IPS DF 4.7 (cell line): ENCODE measurements around the gene WNT10A.
"Not testable (repeated sequence)": the region's sequence is repeated elsewhere in the genome, so short reads cannot be mapped to it uniquely, and the experiment has no call there.

ENCODE experiments used
- DNase-seq: peaks from one replicate; pipeline ENCODE4 v3.0.0-alpha.2; 2013; ENCODE audit warnings: low spot score; ENCODE audit errors: extremely low read depth

The WNT10A gene

DNA sequence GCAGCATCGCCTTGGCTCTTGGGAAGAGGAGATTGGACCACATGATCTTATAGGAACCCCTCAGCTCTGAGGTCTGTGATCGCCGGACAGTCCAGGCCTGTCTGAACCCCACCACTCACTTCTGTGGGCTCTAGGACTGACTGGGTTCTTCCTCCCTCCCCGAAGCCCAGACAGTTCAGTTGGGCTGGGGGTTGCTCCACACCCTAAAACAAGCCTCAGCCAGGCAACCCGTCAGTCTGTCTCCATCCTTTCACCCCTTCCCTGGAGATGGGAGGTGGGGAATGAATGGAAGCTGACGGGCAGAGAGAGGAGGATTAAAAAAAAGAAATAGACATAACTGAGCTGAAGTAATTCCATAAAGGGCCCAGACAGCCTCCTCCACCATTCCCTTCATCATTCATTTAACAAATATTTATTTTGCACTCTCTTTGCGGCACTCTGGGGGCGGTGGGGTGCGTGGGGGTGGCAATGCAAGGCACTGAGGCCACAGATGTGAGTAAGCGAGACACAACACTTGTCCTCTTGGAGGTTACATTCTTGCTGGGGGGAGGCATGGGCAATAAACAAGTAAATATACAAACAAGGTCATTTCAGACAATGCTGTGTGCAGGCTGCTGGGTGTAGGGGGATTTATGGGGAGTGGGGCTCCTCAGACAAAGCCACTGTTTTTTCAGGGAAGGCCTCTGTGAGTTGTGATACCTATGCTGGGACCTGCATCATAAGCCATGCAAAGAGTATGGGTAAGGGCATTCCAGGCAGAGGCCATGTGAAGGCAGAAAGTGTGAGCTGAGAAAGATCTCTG, 12.9 kb downstream of the WNT10A start:
- DNase-seq, result no peak

DNA sequence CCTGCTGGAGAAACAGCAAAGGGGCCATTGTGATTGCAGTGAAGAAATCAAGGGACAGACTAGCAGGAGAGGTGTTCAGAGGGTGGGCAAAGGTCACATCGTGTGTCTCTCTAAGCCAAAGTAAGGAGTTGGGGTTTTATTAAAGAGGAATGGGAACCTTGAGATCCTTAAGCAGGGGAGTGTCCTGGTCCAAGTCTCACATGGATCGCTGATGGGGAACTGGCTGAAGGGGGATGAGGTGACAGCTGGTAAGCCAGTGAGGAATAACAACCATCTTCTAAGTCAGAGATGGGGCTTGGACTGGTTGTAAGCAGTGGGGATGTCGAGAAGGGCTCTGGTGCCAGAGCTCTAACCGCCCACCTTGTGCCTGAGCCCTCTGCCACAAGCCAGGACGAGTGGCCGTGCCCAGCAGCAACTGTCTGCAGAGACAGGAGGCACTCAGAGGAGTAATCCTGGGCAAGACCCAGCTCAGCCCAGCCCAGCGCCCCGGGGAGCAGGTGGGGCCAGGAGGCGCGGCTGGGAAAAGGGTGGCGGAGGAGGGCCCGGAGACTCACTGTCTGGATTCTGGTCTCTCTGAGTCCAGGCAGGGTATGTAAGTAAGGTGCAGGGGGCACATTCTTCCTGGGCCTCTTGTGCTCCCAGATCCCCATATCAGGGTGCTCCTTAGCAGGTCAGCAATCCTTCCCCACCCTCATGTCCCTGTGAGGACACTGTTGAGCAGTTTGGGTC, 13.7 kb downstream of the WNT10A start:
- DNase-seq, result no peak

DNA sequence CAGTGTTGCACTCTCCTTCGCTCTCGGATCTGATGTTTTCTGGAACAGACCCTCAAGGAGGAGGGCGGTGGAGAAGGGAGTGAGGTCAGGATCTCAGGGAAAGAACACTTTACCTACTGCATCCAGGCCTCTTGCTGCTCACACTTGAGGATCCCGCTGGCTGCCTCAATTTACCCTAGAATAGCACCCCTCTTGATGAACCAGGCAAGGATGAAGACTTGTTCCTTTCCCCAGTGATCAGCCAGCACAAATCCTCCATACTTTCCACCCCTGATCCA, 14.2 kb downstream of the WNT10A start:
- no peak for DNase-seq

DNA sequence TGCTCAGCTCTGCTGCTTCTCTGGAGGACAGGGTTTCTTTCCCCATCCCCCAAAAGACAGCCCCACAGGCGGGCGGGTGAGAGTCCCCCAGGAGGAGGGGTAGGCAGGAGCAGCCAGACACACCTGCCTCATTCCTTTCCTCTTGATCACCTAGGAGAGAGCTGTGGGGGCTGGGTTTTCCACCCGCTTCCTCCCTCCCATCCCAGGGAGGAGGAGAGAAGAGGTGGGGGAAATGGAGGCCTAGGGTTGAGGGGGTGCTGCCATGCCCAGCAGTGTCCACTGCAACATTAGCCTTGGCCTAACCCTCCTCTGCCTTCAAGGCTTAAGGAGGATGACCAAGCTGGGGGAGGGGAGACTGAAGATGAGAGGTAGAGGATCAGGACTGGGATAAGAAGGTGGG, 14.7 kb downstream of the WNT10A start:
- no peak for DNase-seq

GRCh38 chr2:218895759-218896500, 15.3 kb downstream of the WNT10A start:
- no peak for DNase-seq

DNA sequence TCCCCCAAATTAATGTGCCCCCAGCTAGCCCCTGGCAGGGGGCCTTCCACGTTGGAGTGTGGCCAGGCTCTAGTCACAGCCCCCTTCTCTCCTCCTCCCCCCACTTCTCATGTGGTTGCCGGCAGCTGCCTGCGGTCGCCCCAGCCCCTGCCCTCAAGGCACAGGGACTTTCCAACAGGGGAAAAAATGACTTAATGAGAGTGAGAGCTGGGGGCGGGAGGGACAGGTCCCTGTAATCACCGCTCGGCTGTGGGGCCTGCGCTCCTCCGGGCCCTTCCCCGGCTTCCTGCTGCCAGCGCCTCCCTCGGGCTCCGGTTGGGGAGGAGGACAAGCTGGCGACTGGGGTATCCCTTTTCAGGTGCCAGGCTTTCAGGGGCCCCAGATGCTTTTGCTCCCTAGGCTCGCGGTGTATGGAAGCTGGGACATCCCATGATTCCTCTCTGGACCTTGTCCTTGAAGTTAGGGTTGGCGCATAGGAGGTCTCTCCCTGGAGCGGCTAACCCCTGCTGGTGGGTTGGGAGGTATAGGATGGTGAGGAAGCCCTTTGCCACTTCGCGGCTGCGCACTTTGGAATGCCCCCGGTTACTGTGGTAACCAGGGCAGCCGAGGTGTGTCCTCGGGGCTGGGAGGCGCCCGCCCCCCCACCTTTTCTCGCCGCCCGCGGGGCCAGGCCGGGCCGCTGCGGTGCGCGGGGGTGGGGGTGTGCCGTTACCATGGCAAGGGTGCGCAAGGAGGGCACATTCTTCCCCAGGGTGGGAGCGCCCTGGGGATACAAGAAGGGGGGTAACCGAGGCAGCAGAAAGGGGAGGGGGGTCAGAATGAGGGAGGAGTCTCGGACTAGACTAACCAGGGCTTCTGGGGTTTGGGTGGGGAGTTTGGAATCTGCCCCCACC, 16.1 kb downstream of the WNT10A start:
- DNase-seq, result no peak

DNA sequence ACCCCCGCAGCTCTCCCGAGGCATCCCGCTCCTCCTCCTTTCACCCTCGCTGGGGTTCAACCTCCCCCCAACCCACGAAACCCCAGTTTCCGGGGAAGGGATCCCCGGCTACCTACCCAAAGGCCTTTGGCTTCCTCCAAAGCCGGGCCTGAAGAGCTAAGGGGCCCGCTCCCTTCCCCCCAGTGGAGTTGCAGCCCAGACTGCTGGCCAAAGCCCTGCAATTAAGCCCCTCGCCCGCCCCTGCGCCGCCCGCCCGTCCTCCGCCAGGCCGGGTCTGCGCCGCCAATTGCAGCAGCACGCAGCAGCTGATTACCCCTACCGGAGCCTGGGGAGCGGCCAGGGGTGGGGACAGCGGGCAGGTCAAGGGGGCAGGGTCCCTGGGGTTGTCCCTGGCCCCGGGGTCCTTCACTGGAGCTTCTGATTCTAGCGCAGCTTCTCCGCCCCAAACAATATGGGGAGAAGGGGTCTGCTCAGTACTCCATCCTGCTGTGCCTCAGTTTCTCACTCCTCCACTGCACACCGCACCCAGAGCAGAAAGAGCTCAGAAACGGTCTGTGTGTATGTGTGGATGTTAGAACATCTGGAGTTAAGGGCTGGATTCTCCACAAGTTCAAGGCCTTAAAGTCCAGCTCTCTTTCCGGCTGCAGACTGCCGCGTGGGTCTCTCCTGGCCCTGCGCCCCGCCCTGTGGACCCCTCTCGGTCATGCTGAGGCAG, 16.9 kb downstream of the WNT10A start:
- DNase-seq, result no peak

DNA sequence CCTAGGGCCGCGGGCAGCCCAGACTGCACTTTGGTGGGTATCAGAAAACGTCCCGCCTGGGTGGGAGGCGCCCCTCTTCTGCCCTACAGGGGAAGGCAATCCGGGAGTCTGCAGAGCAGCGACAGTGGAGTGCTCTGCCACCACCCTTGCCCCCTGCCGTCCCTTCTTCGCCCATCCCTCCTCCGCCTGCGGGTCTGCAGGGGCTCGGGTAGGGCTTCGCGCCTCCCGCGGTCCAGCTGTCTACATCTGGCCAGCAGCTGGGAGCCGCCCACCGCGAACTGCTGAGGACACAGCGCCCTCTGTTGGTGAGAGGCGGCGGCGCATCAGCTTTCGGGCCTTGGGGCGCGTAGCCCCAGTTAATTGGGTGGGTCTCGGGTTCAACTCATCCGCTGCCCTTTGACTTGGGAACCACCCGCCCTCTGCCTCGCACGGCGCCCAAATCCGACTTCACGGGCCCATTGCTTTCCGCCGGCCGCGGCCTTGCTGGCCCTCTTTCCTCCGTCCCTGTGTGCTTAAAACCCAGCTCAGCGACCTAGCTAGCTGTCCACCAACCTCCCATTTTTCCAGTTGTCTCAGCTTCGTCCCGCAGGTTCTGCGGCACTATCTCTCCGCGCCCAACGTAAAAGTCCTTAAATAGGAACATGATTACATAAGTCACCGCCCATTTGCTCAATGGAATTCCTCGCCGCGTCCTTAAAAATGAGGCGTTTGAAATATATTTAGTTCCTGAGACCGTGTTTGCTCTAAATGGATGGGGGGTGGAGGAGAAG, 17.6 kb downstream of the WNT10A start:
- no peak for DNase-seq

DNA sequence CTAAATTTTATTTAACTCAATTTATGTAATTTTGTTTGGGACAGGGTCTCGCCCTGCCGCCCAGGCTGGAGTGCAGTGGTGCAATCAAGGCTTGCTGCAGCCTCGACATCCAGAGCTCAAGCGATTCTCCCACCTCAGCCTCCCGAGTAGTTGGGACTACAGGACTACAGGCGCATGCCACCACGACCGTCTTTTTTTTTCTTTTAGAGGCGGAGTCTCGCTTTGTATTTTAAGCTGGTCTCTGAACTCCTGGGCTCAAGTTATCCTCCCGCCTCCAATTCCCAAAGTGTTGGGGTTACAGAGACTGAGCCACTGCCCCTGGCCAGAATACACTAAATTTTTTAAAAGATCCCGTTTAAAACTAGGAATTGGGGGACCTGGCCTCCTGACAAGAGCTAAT, 18.5 kb downstream of the WNT10A start:
- DNase-seq, result no peak

DNA sequence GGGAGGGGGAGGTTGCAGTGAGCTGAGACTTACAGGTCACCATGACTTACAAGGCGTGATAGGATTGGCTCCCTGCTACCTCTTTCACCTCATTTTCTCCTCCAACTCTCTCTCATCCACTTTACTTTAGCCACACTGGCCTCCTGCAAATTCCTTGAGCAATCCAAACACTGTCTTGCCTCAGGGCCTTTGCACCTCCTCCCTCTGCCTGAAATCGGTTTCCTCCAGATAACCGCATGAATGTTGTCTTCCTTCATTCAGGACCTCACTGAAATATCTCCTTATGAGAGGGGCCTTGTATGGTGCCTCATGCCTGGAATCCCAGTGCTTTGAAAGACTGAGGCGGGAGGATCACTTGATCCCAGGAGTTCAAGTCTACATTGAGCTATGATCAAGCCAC, 21.8 kb downstream of the WNT10A start:
- DNase-seq, result no peak

GRCh38 chr2:218904176-218904575, 23.5 kb downstream of the WNT10A start:
- no peak for DNase-seq

DNA sequence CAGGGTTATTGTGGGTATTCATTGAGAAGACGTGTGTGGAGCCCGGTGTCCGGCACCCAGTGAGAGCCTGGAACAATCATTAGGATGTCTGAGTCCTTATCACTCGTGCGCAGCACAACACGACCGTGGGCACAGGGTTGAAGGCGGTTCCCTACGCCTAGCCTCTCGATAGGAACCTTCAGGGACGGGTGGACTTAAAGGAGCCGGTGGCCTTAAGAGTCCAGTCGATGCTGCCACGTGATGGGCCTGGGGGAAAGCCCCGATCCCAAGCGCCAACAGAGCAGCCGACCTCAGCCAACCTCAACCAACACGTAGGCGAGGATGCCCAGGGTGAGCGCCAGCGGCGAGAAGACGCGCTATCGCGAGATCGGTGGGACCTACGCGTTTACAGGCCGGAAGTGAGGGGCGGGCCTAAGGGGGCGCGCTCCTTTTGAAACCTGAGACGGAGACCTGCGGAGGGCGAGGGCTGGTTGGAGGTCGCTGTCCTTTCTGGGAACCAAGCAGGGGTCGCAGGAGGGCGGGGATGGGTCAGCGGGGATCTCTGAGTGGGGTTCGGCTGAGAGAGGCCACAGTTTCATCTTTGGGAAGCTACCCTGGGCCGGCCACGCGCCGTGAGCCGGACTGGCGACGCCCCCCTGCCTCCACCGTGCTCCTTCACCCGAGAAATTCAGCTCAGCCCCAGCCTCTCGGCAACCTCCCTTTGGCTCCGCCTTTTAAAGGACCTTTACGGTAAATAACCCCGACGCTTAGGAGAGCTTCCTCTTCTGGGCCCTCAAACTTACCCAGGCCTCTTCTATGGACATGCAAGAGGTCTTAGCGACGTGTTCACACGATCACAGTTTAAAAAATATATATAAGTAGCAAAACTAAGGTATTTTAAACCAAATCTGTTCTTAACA, 28.3 kb downstream of the WNT10A start:
- no peak for DNase-seq

GRCh38 chr2:218910741-218911140, 30.1 kb downstream of the WNT10A start:
- no peak for DNase-seq

GRCh38 chr2:218920504-218920903, 39.9 kb downstream of the WNT10A start:
- no peak for DNase-seq

- no peak for DNase-seq
These were observed 44.1 kb downstream of the WNT10A start for GRCh38 chr2:218924757-218925156.

DNA sequence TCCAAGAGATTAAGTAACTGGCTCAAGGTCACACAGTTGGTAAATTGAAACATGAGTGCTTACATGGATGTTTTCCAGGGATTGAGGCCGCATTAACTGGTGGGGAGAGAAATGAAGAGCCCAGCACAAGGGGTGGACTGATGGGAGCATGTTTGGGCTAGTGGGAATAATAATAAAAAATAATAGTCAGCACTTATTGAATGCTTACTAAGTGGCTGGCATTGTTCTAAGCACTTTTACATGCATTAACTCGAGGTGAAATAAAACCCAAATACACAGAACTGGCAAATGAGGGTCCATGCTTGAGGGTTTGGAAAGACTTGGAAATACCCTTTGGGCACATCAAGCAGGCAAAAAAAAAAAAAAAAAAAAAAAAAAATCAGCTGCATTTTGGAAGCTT, 44.8 kb downstream of the WNT10A start:
- no peak for DNase-seq

GRCh38 chr2:218927422-218927821, 46.8 kb downstream of the WNT10A start:
- no peak for DNase-seq

GRCh38 chr2:218927876-218928275, 47.2 kb downstream of the WNT10A start:
- no peak for DNase-seq

DNA sequence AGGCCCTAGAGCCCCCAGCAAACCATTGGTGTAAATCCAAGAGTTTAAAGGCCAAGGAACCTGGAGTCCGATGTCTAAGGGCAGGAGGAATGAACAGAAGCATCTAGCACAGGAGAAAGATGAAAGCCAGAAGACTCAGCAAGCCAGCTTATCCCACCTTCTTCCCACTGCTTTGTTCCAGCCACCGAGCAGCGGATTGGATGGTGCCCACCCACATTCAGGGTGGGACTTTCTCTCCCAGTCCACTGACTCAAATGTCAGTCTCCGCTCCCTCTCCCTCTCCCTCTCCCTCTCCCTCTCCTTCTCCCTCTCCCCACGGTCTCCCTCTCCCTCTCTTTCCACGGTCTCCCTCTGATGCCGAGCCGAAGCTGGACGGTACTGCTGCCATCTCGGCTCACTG, 49.8 kb downstream of the WNT10A start:
- not testable (repeated sequence) for DNase-seq
